Peyer's patch (tissue), 4 donors: ENCODE data around the gene TFF2. TPM values are rescaled to one million over a fixed set of nuclear protein-coding genes. Genes with fewer than 3 reads are reported as not detected.
A peak's percentile ranks its signal among the peaks of the same experiment; 100 is the strongest.

Source experiments
- DNase-seq, 3 donors: peaks; one replicate each; pipeline ENCODE4 v3.0.0-alpha.2; 2017 to 2019
- H3K27ac ChIP-seq, 4 donors: fragments of 200-600 bp; sonication (generic); one replicate each; pipeline ENCODE4 v1.5.1; 2016 to 2019
- H3K27me3 ChIP-seq, 2 donors: fragments of 200-600 bp; sonication (generic); one replicate each; pipeline ENCODE4 v1.5.1; 2019
- H3K36me3 ChIP-seq, 3 donors: fragments of 200-600 bp; sonication (generic); one replicate each; pipeline ENCODE4 v1.5.1; 2016 to 2019
- H3K4me1 ChIP-seq, 4 donors: fragments of 200-600 bp; sonication (generic); one replicate each; pipeline ENCODE4 v1.5.1; 2016 to 2019
- H3K4me3 ChIP-seq, 4 donors: fragments of 200-600 bp; sonication (generic); 1 replicate in 3 of 4; 2 replicates in 1 of 4; pipeline ENCODE4 v1.5.1; 2016 to 2019; ENCODE audit warnings: mild to moderate bottlenecking in 1 of 4
- H3K9me3 ChIP-seq, 4 donors: fragments of 200-600 bp; sonication (generic); one replicate each; pipeline ENCODE4 v1.5.1; 2016 to 2019; ENCODE audit warnings: mild to moderate bottlenecking in 1 of 4
- POLR2A ChIP-seq, 2 donors: fragments of 450-650 bp; IDR thresholded peaks; one replicate each; pipeline ENCODE4 v1.5.1; 2017; ENCODE audit warnings: antibody characterized with exemption in 2 of 2, mild to moderate bottlenecking in 2 of 2, moderate library complexity in 2 of 2
- total RNA-seq, 4 donors: library from RNA; depleted of rRNA; stranded (reverse); fragments of >200 nt; gene quantifications; one replicate each; pipeline ENCODE4 v1.1.0, GENCODE V29; 2016
- TF ChIP-seq, protein P1 (sequence below), 6 experiments: fragments of 450-650 bp in 4 of 6; fragments of 200-600 bp in 2 of 6; sonication (generic) in 1 of 6; IDR thresholded peaks; one replicate each; pipeline ENCODE4 v1.5.1; 2017 to 2019; ENCODE audit warnings: antibody characterized with exemption in 6 of 6, mild to moderate bottlenecking in 3 of 6, moderate library complexity in 1 of 6

The TFF2 gene
- total RNA-seq, 4 donors from 2014 or later, result 6.7 TPM; not detected in 3

DNA sequence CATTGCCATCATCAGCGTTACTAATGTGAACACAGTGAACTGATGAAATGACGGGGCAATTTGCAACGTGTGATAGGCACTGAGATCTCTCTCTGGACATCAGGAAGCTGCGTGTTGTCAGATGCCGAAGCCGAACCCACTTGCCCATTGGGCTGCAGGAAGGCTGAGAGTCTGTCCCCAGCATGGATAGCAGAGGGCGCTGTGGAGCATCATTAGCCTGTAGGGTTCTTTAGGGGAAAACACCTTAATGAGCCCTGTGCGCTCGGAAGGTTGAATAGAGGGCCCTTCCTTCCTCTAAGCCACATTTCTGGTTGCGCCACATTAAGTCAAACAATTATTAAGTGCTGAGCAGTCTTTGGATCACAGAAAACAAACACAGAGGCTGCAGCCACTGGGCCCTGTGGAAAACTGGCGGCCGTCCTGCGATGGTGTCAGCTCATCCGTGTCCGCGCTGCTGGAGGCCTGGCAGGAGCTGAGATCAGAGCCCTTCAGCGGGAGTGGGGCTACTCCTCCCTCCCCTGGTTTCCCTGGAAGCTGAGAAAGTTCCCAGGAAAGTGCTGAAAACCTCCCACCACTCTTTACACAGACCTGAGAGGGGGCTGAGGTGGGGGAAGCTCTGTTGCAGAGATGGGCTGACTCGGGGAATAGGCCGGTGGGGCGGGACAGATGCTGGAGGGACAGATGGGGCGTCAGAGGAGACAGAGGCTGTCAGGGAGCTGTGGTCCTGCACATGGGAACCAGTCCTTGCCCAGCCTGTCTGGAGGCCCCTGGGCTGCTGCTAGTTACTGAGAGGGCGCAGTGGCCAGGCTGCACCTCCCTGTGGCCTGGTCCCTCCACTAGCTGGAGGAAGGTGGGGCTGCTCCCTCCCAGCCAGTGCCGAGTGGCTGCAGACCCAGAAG, 12.7 kb downstream of the TFF2 start:
- TF ChIP-seq, protein P1, sequence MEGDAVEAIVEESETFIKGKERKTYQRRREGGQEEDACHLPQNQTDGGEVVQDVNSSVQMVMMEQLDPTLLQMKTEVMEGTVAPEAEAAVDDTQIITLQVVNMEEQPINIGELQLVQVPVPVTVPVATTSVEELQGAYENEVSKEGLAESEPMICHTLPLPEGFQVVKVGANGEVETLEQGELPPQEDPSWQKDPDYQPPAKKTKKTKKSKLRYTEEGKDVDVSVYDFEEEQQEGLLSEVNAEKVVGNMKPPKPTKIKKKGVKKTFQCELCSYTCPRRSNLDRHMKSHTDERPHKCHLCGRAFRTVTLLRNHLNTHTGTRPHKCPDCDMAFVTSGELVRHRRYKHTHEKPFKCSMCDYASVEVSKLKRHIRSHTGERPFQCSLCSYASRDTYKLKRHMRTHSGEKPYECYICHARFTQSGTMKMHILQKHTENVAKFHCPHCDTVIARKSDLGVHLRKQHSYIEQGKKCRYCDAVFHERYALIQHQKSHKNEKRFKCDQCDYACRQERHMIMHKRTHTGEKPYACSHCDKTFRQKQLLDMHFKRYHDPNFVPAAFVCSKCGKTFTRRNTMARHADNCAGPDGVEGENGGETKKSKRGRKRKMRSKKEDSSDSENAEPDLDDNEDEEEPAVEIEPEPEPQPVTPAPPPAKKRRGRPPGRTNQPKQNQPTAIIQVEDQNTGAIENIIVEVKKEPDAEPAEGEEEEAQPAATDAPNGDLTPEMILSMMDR (IDR thresholded peaks at IDR 0.05), result peak; percentile 31 to 89 (median 74)
- peak in 1 of 2 donors; percentile 23 for TF ChIP-seq POLR2A (IDR thresholded peaks at IDR 0.05)
- Histone ChIP-seq H3K4me3 (no peak overlapping the region), H3K9me3 (no peaks in the 10 kb centered on the region), H3K4me1 (peaks cover 0 to 14% (median 2%) of the 10 kb centered on the region in 4 donors), H3K27ac (peak overlapping the region in 1 of 4 donors; percentile 0), H3K27me3 (no peaks in the 10 kb centered on the region), H3K36me3 (no peaks in the 10 kb centered on the region)
- peak; percentile 74 to 94 (median 89) for DNase-seq

DNA sequence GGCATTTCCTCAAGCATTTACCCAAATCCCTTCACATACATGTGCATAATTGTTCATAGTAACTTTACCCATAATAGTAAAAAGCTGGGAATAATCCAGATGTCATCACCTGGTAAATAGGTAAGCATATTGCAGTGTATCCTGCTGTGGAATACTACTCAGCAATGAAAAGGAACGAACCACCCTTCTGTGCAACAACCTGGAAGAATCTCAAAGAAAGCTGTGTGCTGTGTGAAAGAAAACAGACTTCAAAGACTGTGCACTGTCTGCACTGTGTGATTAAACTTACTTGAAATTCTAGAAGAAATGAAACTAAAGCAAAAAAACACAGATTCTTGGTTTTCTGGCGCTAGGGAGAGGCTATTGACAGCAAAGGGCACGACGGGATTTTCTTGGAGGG, 13.5 kb downstream of the TFF2 start:
- no peak overlapping the region for H3K4me3 ChIP-seq
- no peak overlapping the region for H3K27ac ChIP-seq
- TF ChIP-seq, protein P1 (IDR thresholded peaks at IDR 0.05), result no peak
- TF ChIP-seq POLR2A (IDR thresholded peaks at IDR 0.05), result no peak
- peaks cover 0 to 17% (median 2%) of the 10 kb centered on the region in 4 donors for H3K4me1 ChIP-seq
- H3K36me3 ChIP-seq, result no peaks in the 10 kb centered on the region
- no peaks in the 10 kb centered on the region for H3K27me3 ChIP-seq
- DNase-seq, result no peak
- no peaks in the 10 kb centered on the region for H3K9me3 ChIP-seq

DNA sequence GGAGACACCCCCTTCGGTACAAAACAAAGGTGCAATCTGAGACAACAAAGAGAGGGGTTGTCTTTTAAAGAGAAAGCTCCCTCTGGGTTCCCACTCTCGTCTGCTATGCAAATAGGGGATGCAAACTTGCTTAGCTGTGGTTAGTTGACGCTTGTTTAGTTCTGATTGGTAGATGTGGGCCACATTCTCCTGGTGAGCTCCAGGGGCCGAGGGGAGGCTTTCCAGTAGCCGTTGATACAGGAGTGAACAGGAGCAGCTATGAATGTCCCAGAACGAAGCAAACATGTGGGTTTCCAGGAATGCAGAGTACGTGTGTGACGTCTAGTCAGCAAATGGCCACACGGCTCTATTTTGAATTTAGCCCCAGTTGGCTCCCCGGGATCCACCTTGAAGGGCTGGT, 14.7 kb downstream of the TFF2 start:
- Histone ChIP-seq H3K27ac (no peak overlapping the region), H3K9me3 (peaks cover 0 to 5% (median 0%) of the 10 kb centered on the region in 4 donors), H3K4me3 (no peak overlapping the region), H3K27me3 (no peaks in the 10 kb centered on the region), H3K4me1 (peaks cover 0 to 27% (median 2%) of the 10 kb centered on the region in 4 donors), H3K36me3 (no peaks in the 10 kb centered on the region)
- DNase-seq, result no peak
- TF ChIP-seq, protein P1 (IDR thresholded peaks at IDR 0.05), result no peak
- no peak for TF ChIP-seq POLR2A (IDR thresholded peaks at IDR 0.05)

DNA sequence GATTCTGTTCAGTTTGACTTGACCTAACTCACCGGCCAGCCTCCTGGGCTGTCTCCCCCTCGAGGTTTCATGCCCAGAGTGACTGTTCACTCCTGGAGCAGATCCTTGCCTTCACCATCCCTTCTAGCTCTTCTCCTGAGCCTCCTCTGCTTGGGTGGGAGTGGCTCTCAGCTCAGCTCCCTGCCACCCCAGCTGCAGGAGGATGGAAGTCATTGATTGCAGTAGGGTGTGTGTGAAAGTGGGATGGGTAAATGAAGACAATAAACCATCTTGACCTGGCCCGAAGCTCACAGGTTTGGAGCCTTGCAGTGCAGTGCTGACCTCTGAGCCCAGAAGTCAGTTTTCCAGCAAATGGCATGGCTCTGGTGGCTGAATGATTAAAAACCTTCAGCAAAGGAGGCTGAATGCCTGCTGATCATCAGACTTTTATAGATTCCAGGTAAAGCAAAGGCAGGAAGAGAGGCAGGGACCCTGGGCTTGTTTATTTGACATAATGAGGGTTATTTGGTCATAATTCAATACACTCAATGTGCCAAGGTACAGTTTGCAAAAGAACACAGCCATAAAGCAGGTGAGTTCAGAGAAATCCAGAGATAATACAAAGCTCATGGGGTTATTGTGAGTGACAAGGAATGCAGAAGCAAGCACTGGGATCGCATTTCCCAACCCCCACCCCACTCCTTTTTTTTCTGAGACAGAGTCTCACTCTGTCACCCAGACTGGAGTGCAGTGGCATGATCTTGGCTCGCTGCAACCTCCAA, 18.1 kb downstream of the TFF2 start:
- H3K9me3 ChIP-seq, result peaks cover 0 to 5% (median 0%) of the 10 kb centered on the region in 4 donors
- no peaks in the 10 kb centered on the region for H3K27me3 ChIP-seq
- peak in 2 of 3 donors; percentile 74 to 75 for DNase-seq
- no peak overlapping the region for H3K4me3 ChIP-seq
- H3K36me3 ChIP-seq, result no peaks in the 10 kb centered on the region
- TF ChIP-seq, protein P1 (IDR thresholded peaks at IDR 0.05), result peak in 1 of 6 experiments; percentile 9
- TF ChIP-seq POLR2A (IDR thresholded peaks at IDR 0.05), result no peak
- peaks cover 0 to 19% (median 2%) of the 10 kb centered on the region in 4 donors for H3K4me1 ChIP-seq
- peak overlapping the region in 2 of 4 donors; percentile 64 to 82 for H3K27ac ChIP-seq

DNA sequence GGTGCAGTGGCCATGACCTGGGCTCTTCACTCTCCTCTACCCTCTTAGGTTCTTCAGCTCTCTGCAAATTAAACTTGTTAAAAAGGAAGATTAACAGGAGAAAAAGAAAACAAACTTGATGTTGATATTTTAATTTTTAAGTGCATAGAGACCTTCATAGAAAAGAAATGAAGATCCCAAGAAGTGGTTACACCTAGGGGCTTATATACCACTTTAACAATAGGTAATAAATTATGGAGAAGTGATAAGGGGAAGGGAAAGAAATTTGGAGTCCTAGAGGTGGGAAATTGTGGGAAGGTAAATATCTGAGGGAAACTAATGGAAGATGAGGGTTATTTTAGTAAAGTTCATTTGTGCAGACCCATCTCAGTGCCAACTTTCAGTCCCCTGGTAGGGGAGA, 19.1 kb downstream of the TFF2 start:
- no peak for DNase-seq
- TF ChIP-seq POLR2A (IDR thresholded peaks at IDR 0.05), result no peak
- TF ChIP-seq, protein P1 (IDR thresholded peaks at IDR 0.05), result no peak
- H3K27me3 ChIP-seq, result no peaks in the 10 kb centered on the region
- H3K4me3 ChIP-seq, result no peak overlapping the region
- H3K9me3 ChIP-seq, result peaks cover 0 to 5% (median 0%) of the 10 kb centered on the region in 4 donors
- no peaks in the 10 kb centered on the region for H3K36me3 ChIP-seq
- peak overlapping the region in 3 of 4 donors; percentile 9 to 82 (median 64) for H3K27ac ChIP-seq
- H3K4me1 ChIP-seq, result peaks cover 0 to 13% (median 2%) of the 10 kb centered on the region in 4 donors
